ENCODE data around the gene MYF5.

- no peak for TF ChIP-seq CTCF (IDR thresholded peaks at IDR 0.05)
- no peak for TF ChIP-seq ZFX (IDR thresholded peaks at IDR 0.05; ENCODE audit: borderline replicate concordance)
Measured at GRCh38 chr12:80712866-80713265, 3.8 kb upstream of the MYF5 start.
